Measurements from ENCODE around the gene ZBTB32. TPM values are rescaled to one million over a fixed set of nuclear protein-coding genes. Genes with fewer than 3 reads are reported as not detected.

Gene ZBTB32
- total RNA-seq, 1 experiment from 2014 or later: not detected

GRCh38 chr19:35751839-35752745 lies 47.7 kb downstream of the ZBTB32 start:
- DNase-seq (ENCODE audit: low spot score): no peak

- DNase-seq (ENCODE audit: low spot score): no peak
Measured at GRCh38 chr19:35752746-35753350, 48.5 kb downstream of the ZBTB32 start.

GRCh38 chr19:35753634-35754369 lies 49.4 kb downstream of the ZBTB32 start:
- no peak for DNase-seq (ENCODE audit: low spot score)

- DNase-seq (ENCODE audit: low spot score): no peak
Measured at GRCh38 chr19:35754370-35755130, 50.2 kb downstream of the ZBTB32 start.

- DNase-seq (ENCODE audit: low spot score): no peak
Measured at GRCh38 chr19:35755131-35755549, 50.8 kb downstream of the ZBTB32 start.

GRCh38 chr19:35755550-35756376 lies 51.4 kb downstream of the ZBTB32 start:
- DNase-seq (ENCODE audit: low spot score): peak; percentile 74

- DNase-seq (ENCODE audit: low spot score): no peak
Measured at GRCh38 chr19:35756377-35757230, 52.2 kb downstream of the ZBTB32 start, which contains the start of gene HSPB6. Gene HSPB6, minus strand, starts transcription at chr19:35757029. Its CDS starts 21 bp downstream, at chr19:35757008.

GRCh38 chr19:35757231-35757748 lies 52.9 kb downstream of the ZBTB32 start:
- no peak for DNase-seq (ENCODE audit: low spot score)

GRCh38 chr19:35757749-35758608 lies 53.6 kb downstream of the ZBTB32 start, which contains the start of gene PROSER3:
Gene PROSER3, plus strand, starts transcription at chr19:35758176. Its CDS starts 40 bp downstream, at chr19:35758216.
- peak; percentile 100 for DNase-seq (ENCODE audit: low spot score)

GRCh38 chr19:35759697-35760096 lies 55.3 kb downstream of the ZBTB32 start:
- no peak for DNase-seq (ENCODE audit: low spot score)

- no peak for DNase-seq (ENCODE audit: low spot score)
Measured at GRCh38 chr19:35760711-35761349, 56.5 kb downstream of the ZBTB32 start.

GRCh38 chr19:35764432-35765315 lies 60.3 kb downstream of the ZBTB32 start:
- no peak for DNase-seq (ENCODE audit: low spot score)
